ENCODE data around the gene DNA2. TPM values are rescaled to one million over a fixed set of nuclear protein-coding genes. Genes with fewer than 3 reads are reported as not detected.

The DNA2 gene
- total and polyA plus RNA-seq, 2 of the 13 experiments (the other 11 are each of a cell fraction or from before 2014, with no cell fraction given): 4.8 to 27.3 TPM

- TF ChIP-seq AGO1 (IDR thresholded peaks at IDR 0.05; ENCODE audit: low read depth, low read length, poor library complexity, severe bottlenecking): peak; percentile 74
- peak; percentile 97 for TF ChIP-seq HBP1 (CRISPR knock-in tag; IDR thresholded peaks at IDR 0.05; ENCODE audit: low read depth)
- TF ChIP-seq TFDP1 (CRISPR knock-in tag; IDR thresholded peaks at IDR 0.05; ENCODE audit: borderline replicate concordance): peak; percentile 95
- TF ChIP-seq NFAT5 (CRISPR knock-in tag; IDR thresholded peaks at IDR 0.05): 0 out of 2 replicates have a peak, but pooled peaks have one; percentile 69
- TF ChIP-seq ZNF432 (CRISPR knock-in tag; IDR thresholded peaks at IDR 0.05; ENCODE audit: borderline replicate concordance): no peak
- TF ChIP-seq ZNF557 (CRISPR knock-in tag; IDR thresholded peaks at IDR 0.05): no peak
- TF ChIP-seq ZNF646 (CRISPR knock-in tag; IDR thresholded peaks at IDR 0.05): no peak
- no peak for TF ChIP-seq BCLAF1 (IDR thresholded peaks at IDR 0.05)
Measured at GRCh38 chr10:68471586-68472408, at the start of gene DNA2 (continued).

Data from HepG2 (cell line).